NT2/D1 (cell line): ENCODE measurements around the gene JARID2.

Experiments
- DNase-seq: peaks from one replicate; pipeline ENCODE4 v3.0.0-alpha.2; 2011; ENCODE audit warnings: low read depth, low spot score
- H3K27me3 ChIP-seq: 2 replicates; pipeline ENCODE4 v1.6.0; 2011; ENCODE audit warnings: mild to moderate bottlenecking; ENCODE audit not compliant: insufficient read length, insufficient read depth
- H3K36me3 ChIP-seq: 2 replicates; pipeline ENCODE4 v1.6.1; 2011; ENCODE audit warnings: mild to moderate bottlenecking, low read length, mixed read lengths; ENCODE audit not compliant: insufficient read depth, insufficient read length
- H3K4me1 ChIP-seq: 2 replicates; pipeline ENCODE4 v1.5.1; 2011; ENCODE audit not compliant: insufficient read depth, insufficient read length
- H3K4me3 ChIP-seq: 2 replicates; pipeline ENCODE4 v1.5.1; 2011; ENCODE audit warnings: low read depth; ENCODE audit not compliant: insufficient read length
- H3K9ac ChIP-seq: 2 replicates; pipeline ENCODE4 v1.6.0; 2011; ENCODE audit warnings: low read depth; ENCODE audit not compliant: insufficient read length
- H3K9me3 ChIP-seq: 2 replicates; pipeline ENCODE4 v1.5.1; 2011; ENCODE audit warnings: mild to moderate bottlenecking, low read length; ENCODE audit not compliant: insufficient read depth
- SUZ12 ChIP-seq: IDR thresholded peaks from 2 replicates; pipeline ENCODE4 v1.6.1; 2011; ENCODE audit not compliant: insufficient read length, insufficient read depth; ENCODE audit errors: extremely low read depth
- YY1 ChIP-seq: IDR thresholded peaks from 2 replicates; pipeline ENCODE4 v1.6.1; 2011; ENCODE audit not compliant: insufficient read length, insufficient read depth
- ZNF274 ChIP-seq: IDR thresholded peaks from 2 replicates; pipeline ENCODE4 v1.6.1; 2011; ENCODE audit warnings: mild to moderate bottlenecking, low read depth, low read length

JARID2 gene

GRCh38 chr6:15248451-15249370, 2.8 kb downstream of the JARID2 start:
- no peak for DNase-seq
- peak overlapping the region; percentile 77 for H3K9ac ChIP-seq
- TF ChIP-seq YY1 (no peak), SUZ12 (no peak), ZNF274 (no peak)
- H3K36me3 ChIP-seq, result peaks cover 15% of the 10 kb centered on the region
- no peaks in the 10 kb centered on the region for H3K27me3 ChIP-seq
- H3K4me1 ChIP-seq, result no peaks in the 10 kb centered on the region
- no peaks in the 10 kb centered on the region for H3K9me3 ChIP-seq
- peak overlapping the region; percentile 72 for H3K4me3 ChIP-seq

DNA sequence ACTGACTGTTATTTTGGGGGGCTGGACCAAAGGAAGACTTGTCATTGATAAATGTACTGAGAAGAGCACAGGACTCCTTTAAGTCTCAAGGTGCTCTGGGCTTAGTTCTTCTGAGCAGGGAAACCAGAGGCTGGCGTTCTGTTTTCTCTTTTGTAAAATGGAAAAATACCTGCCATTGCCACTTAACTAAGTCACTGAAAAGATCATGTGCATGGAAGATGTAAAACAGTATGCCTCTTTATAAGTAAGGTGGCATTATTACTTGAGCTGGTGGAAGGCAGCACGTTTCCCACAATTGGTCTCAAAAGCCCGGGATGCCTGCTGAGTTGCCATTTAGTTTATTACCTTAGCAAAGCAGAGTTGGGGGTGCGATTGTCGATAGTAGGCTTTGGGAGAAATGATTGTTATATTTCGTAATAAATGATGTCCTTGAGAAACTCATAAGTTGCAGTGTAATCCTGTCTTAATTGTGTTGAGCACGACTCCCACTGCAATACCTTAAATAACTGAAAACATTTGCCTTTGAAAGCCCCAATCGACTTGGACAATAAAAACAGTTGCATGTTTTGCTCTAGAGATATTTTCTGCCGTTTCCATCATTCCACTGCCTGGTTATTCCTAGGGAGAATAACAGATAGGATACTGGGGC, 3.6 kb downstream of the JARID2 start:
- Histone ChIP-seq H3K4me3 (peak overlapping the region; percentile 72), H3K9ac (peak overlapping the region; percentile 58), H3K27me3 (no peaks in the 10 kb centered on the region), H3K9me3 (no peaks in the 10 kb centered on the region), H3K4me1 (no peaks in the 10 kb centered on the region), H3K36me3 (peaks cover 16% of the 10 kb centered on the region)
- DNase-seq, result no peak
- no peak for TF ChIP-seq YY1
- TF ChIP-seq ZNF274, result no peak
- TF ChIP-seq SUZ12, result no peak

GRCh38 chr6:15250187-15251168, 4.6 kb downstream of the JARID2 start:
- Histone ChIP-seq H3K27me3 (no peaks in the 10 kb centered on the region), H3K36me3 (peaks cover 19% of the 10 kb centered on the region), H3K9ac (peak overlapping the region; percentile 26), H3K4me1 (no peaks in the 10 kb centered on the region), H3K4me3 (peak overlapping the region; percentile 72), H3K9me3 (no peaks in the 10 kb centered on the region)
- TF ChIP-seq YY1, result no peak
- no peak for TF ChIP-seq SUZ12
- no peak for TF ChIP-seq ZNF274
- no peak for DNase-seq

- no peak overlapping the region for H3K9ac ChIP-seq
- peaks cover 19% of the 10 kb centered on the region for H3K36me3 ChIP-seq
- no peaks in the 10 kb centered on the region for H3K9me3 ChIP-seq
- no peaks in the 10 kb centered on the region for H3K27me3 ChIP-seq
- no peak for TF ChIP-seq SUZ12
- TF ChIP-seq ZNF274, result no peak
- TF ChIP-seq YY1, result no peak
- no peak overlapping the region for H3K4me3 ChIP-seq
- no peak for DNase-seq
- no peaks in the 10 kb centered on the region for H3K4me1 ChIP-seq
Observed at GRCh38 chr6:15252195-15252594, 6.3 kb downstream of the JARID2 start.

DNA sequence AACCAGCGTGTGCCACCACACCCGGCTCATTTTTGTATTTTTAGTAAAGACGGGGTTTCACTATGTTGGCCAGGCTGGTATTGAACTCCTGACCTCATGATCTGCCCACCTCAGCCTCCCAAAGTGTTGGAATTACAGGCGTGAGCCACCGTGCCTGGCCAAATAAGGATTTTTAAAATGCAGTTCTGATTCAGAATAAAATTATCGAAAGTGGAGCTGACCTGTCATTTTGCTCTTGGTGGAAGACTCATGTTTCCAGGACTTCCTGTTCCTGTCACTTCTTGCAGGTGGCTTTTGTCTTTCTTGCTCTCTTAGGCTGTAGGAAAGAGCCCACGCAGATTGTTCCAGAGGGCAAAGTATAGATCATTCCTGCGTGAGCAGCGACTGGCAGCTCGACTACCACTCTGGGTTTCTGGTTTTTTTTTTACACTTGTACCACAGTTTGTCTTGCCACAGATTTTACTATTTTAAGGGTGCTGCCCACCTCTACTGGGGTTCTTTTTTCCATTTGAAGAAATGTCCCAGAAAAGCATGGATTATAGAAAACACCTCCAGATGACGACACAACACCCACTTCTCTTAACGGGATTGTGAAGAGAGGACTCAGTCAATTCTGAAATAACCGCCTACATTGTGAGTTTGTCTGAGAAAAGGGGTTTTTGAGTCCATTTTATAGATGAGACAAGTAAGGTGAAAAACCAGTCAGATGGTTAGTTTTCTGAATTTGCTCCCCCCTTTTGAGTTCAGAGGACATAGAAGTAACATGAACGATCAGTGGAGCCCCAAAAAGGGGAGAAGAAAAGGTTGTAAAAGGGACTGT, 7.5 kb downstream of the JARID2 start:
- no peaks in the 10 kb centered on the region for H3K4me1 ChIP-seq
- no peaks in the 10 kb centered on the region for H3K9me3 ChIP-seq

More for the DNA sequence above, 7.5 kb downstream of the JARID2 start:
- TF ChIP-seq SUZ12 (no peak), YY1 (no peak), ZNF274 (no peak)
- no peak for DNase-seq
- Histone ChIP-seq H3K36me3 (peaks cover 22% of the 10 kb centered on the region), H3K9ac (no peak overlapping the region), H3K4me3 (no peak overlapping the region), H3K27me3 (no peaks in the 10 kb centered on the region)
